ENCODE measurements around the gene NDUFB4.

NDUFB4 gene

GRCh38 chr3:120596116-120596852 lies at the start of gene NDUFB4:
Gene NDUFB4 (plus strand): TSS chr3:120596336. CDS start chr3:120596360, 24 bp downstream.
- peak; percentile 97 for DNase-seq

- DNase-seq: no peak
These were observed 45.6 kb upstream of the NDUFB4 start for GRCh38 chr3:120550546-120550945.

- DNase-seq: no peak
These were observed 43.7 kb upstream of the NDUFB4 start for GRCh38 chr3:120552184-120553172.

GRCh38 chr3:120554812-120555606 lies 41.1 kb upstream of the NDUFB4 start:
- no peak for DNase-seq

- no peak for DNase-seq
These were observed 40.3 kb upstream of the NDUFB4 start for GRCh38 chr3:120555657-120556509.

- DNase-seq: no peak
These were observed 39.0 kb upstream of the NDUFB4 start for GRCh38 chr3:120557115-120557514.

- peak; percentile 89 for DNase-seq
These were observed 37.3 kb upstream of the NDUFB4 start for GRCh38 chr3:120558771-120559241.

GRCh38 chr3:120559242-120560061 lies 36.7 kb upstream of the NDUFB4 start:
- peak; percentile 7 for DNase-seq

GRCh38 chr3:120560304-120561250 lies 35.6 kb upstream of the NDUFB4 start:
- no peak for DNase-seq

- peak; percentile 78 for DNase-seq
These were observed 34.7 kb upstream of the NDUFB4 start for GRCh38 chr3:120561251-120562045.

GRCh38 chr3:120563356-120564022 lies 32.6 kb upstream of the NDUFB4 start:
- DNase-seq: no peak

GRCh38 chr3:120566243-120566975 lies 29.7 kb upstream of the NDUFB4 start:
- no peak for DNase-seq

- DNase-seq: no peak
These were observed 28.6 kb upstream of the NDUFB4 start for GRCh38 chr3:120567370-120568201.

- no peak for DNase-seq
These were observed 28.0 kb upstream of the NDUFB4 start for GRCh38 chr3:120568202-120568531.

GRCh38 chr3:120568598-120568997 lies 27.5 kb upstream of the NDUFB4 start:
- no peak for DNase-seq

- DNase-seq: no peak
These were observed 26.7 kb upstream of the NDUFB4 start for GRCh38 chr3:120569222-120570057.
